Measurements from ENCODE around the gene TMEM106C. TPM values are rescaled to one million over a fixed set of nuclear protein-coding genes. Genes with fewer than 3 reads are reported as not detected.

The TMEM106C gene
- total RNA-seq, 1 donor from 2014 or later: 73.7 TPM

DNA sequence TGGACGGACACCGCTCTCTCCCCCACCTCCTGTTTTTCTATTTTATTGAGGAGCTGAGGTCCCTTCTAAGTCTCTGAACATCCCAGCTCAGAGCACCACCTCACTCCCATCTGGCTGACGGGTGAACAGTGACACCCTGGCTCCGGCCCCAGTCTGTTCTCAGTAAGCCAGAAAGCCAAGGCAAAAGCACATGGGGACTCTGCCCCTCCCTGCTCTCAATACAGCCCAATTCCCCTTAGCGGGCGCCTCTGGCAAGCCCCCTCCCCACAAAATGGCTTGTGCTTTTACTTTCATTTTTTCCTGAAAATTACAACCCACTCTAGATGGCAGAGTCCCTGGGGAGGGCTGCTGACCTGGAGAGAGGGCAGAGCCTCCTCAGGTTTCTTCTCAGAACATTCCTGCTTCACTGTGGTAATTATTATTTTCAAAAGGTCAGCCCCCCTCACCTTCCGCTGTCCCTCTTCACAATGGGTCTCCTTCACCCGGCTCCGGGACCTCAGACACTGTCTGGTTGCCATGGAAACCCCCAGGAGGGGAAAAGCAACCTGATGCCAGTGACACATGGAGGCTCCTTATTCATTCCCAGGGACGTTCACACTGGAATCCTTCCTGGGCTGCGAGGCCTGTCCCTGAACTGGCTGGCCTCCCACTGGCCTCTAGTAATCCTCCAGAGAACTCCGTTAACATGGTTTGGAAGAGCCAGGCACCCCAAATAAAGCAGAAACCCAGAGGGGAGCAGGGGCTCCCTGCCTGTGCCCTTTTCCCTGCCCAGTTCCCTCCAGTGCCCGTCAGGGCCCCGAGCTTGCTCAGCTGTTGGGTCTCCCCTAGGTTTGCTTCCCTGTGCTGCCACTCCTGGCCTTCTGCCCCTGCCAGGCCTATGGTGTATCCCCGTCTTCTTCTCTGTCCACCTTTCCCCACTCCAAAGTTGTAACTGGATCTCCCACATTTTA lies 25.0 kb downstream of the TMEM106C start:
- Mint-ChIP-seq H3K27ac (no peak overlapping the region), H3K4me3 (no peak overlapping the region), H3K4me1 (peaks cover 15% of the 10 kb centered on the region), H3K9me3 (no peaks in the 10 kb centered on the region), H3K36me3 (no peaks in the 10 kb centered on the region), H3K27me3 (ENCODE audit: low read depth) (no peaks in the 10 kb centered on the region)
- no peak for DNase-seq (ENCODE audit: low spot score in 2 of 2, unreplicated experiment in 2 of 2)
- TF ChIP-seq CTCF (IDR thresholded peaks at IDR 0.05; ENCODE audit: unreplicated experiment): no peak

DNA sequence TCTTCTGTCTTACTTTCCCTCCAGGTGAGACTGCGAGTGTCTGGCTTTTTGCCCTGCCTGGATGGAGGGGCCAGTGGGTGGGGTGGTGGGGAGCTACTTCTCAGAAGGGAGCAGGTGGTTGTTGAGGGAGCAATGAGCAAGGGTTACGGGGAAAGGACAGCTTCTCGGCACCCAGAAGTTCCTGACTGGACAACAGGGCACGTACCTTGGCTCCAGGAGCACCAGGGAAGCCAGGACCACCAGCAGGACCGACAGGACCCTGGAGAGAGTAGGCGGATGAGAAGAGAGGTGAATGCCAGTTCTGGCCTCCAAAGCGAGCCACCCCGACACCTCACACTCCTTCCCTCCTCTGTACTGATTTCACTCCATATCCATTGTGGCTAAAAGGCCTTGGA lies 25.6 kb downstream of the TMEM106C start:
- Mint-ChIP-seq H3K4me3 (no peak overlapping the region), H3K4me1 (peaks cover 15% of the 10 kb centered on the region), H3K27ac (no peak overlapping the region), H3K27me3 (ENCODE audit: low read depth) (no peaks in the 10 kb centered on the region), H3K36me3 (no peaks in the 10 kb centered on the region), H3K9me3 (no peaks in the 10 kb centered on the region)
- TF ChIP-seq CTCF (IDR thresholded peaks at IDR 0.05; ENCODE audit: unreplicated experiment): no peak
- no peak for DNase-seq (ENCODE audit: low spot score in 2 of 2, unreplicated experiment in 2 of 2)

- Mint-ChIP-seq H3K4me3 (no peak overlapping the region), H3K36me3 (no peaks in the 10 kb centered on the region), H3K27me3 (ENCODE audit: low read depth) (no peaks in the 10 kb centered on the region), H3K9me3 (no peaks in the 10 kb centered on the region), H3K27ac (no peak overlapping the region), H3K4me1 (peaks cover 15% of the 10 kb centered on the region)
- TF ChIP-seq CTCF (IDR thresholded peaks at IDR 0.05; ENCODE audit: unreplicated experiment): no peak
- DNase-seq (ENCODE audit: low spot score in 2 of 2, unreplicated experiment in 2 of 2): no peak
These were observed 26.3 kb downstream of the TMEM106C start for GRCh38 chr12:47989666-47990065.

- no peak for TF ChIP-seq CTCF (IDR thresholded peaks at IDR 0.05; ENCODE audit: unreplicated experiment)
- H3K36me3 Mint-ChIP-seq: peaks cover 5% of the 10 kb centered on the region
- no peak overlapping the region for H3K4me3 Mint-ChIP-seq
- H3K9me3 Mint-ChIP-seq: no peaks in the 10 kb centered on the region
- no peaks in the 10 kb centered on the region for H3K27me3 Mint-ChIP-seq (ENCODE audit: low read depth)
- no peak for DNase-seq (ENCODE audit: low spot score in 2 of 2, unreplicated experiment in 2 of 2)
- H3K4me1 Mint-ChIP-seq: peaks cover 15% of the 10 kb centered on the region
- no peak overlapping the region for H3K27ac Mint-ChIP-seq
These were observed 27.1 kb downstream of the TMEM106C start for GRCh38 chr12:47990351-47991105.

GRCh38 chr12:47991106-47992061 lies 28.0 kb downstream of the TMEM106C start:
- H3K9me3 Mint-ChIP-seq: no peaks in the 10 kb centered on the region
- TF ChIP-seq CTCF (IDR thresholded peaks at IDR 0.05; ENCODE audit: unreplicated experiment): no peak
- no peak for DNase-seq (ENCODE audit: low spot score in 2 of 2, unreplicated experiment in 2 of 2)
- H3K36me3 Mint-ChIP-seq: peaks cover 5% of the 10 kb centered on the region
- no peak overlapping the region for H3K4me3 Mint-ChIP-seq
- no peak overlapping the region for H3K27ac Mint-ChIP-seq
- peaks cover 15% of the 10 kb centered on the region for H3K4me1 Mint-ChIP-seq
- no peaks in the 10 kb centered on the region for H3K27me3 Mint-ChIP-seq (ENCODE audit: low read depth)

Measured in mesothelial cell of epicardium (in vitro differentiated cells).